Testis (tissue), 3 donors: ENCODE measurements around the gene CAPN1. TPM values are rescaled to one million over a fixed set of nuclear protein-coding genes. Genes with fewer than 3 reads are reported as not detected.
A peak's percentile ranks its signal among the peaks of the same experiment; 100 is the strongest.

Source experiments
- DNase-seq: peaks from one replicate; pipeline ENCODE4 v3.0.0-alpha.2; 2019
- H3K27ac ChIP-seq, 2 donors: fragments of 200-600 bp; sonication (generic); one replicate each; pipeline ENCODE4 v1.5.1; 2019
- H3K27me3 ChIP-seq: fragments of 200-600 bp; sonication (generic); one replicate; pipeline ENCODE4 v1.5.1; 2019
- H3K36me3 ChIP-seq: fragments of 200-600 bp; sonication (generic); one replicate; pipeline ENCODE4 v1.5.1; 2017; ENCODE audit warnings: low read depth; ENCODE audit errors: missing control alignments
- H3K4me1 ChIP-seq: fragments of 200-600 bp; sonication (generic); one replicate; pipeline ENCODE4 v1.5.1; 2019
- H3K4me3 ChIP-seq, 2 donors: fragments of 200-600 bp; sonication (generic); one replicate each; pipeline ENCODE4 v1.5.1; 2017 to 2019
- H3K9me3 ChIP-seq: fragments of 200-600 bp; sonication (generic); one replicate; pipeline ENCODE4 v1.5.1; 2017
- CTCF ChIP-seq, 3 experiments: fragments of 450-650 bp in 2 of 3; fragments of 200-600 bp in 1 of 3; sonication (generic) in 1 of 3; IDR thresholded peaks; one replicate each; pipeline ENCODE4 v1.5.1; 2016 to 2019; ENCODE audit warnings: antibody characterized with exemption in 3 of 3, mild to moderate bottlenecking in 2 of 3, moderate library complexity in 1 of 3
- POLR2A ChIP-seq: fragments of 450-650 bp; IDR thresholded peaks from one replicate; pipeline ENCODE4 v1.6.1; 2017; ENCODE audit warnings: antibody characterized with exemption, mild to moderate bottlenecking, moderate library complexity
- WGBS, 2 donors: methylation state at CpG; one replicate each; pipeline ENCODE4 v1.1.5; 2018; 5-methylcytosine and 5-hydroxymethylcytosine counted together
- intact Hi-C: fragments of 100-400 bp; cut with DNase I; formaldehyde crosslinking; loops from one replicate; pipeline ENCODE4 v1.15.1; 2023; ENCODE audit warnings: low total_unique reads
- polyA plus RNA-seq: library from polyadenylated mRNA; stranded (reverse); fragments of 350-450 nt; fragmentation: Illumina TruSeq; extraction: RNeasy Lipid Tissue Mini Kit (QIAGEN cat#74804); gene quantifications from one replicate; pipeline ENCODE4 v1.2.3, GENCODE V29; 2014; ENCODE audit warnings: low read depth, low replicate concordance; ENCODE audit not compliant: insufficient read depth
- total RNA-seq, 2 donors: library from RNA; depleted of rRNA; stranded (reverse); fragments of >200 nt; gene quantifications; one replicate each; pipeline ENCODE4 v1.2.3, GENCODE V29; 2016

The CAPN1 gene
- total and polyA plus RNA-seq, 3 donors from 2014 or later: 27.3 to 85.3 (median 36.2) TPM

- TF ChIP-seq CTCF (IDR thresholded peaks at IDR 0.05): no peak
- no peak for TF ChIP-seq POLR2A
- no peak for DNase-seq
- H3K27ac ChIP-seq: no peak overlapping the region
- H3K4me3 ChIP-seq: no peak overlapping the region
- H3K4me1 ChIP-seq: no peaks in the 10 kb centered on the region
- intact Hi-C loops: no loop called here
- H3K36me3 ChIP-seq: no peaks in the 10 kb centered on the region
- WGBS, 2 donors: 86 to 90% methylated on average over 9 of the region's 9 CpGs
- H3K27me3 ChIP-seq: no peaks in the 10 kb centered on the region
- no peaks in the 10 kb centered on the region for H3K9me3 ChIP-seq
Observed at GRCh38 chr11:65251476-65251875, 69.7 kb downstream of the CAPN1 start.

- no peak for DNase-seq
- H3K27me3 ChIP-seq: no peaks in the 10 kb centered on the region
- 81% methylated on average over 6 of the region's 6 CpGs for WGBS, 2 donors
- no peak overlapping the region for H3K27ac ChIP-seq
- no peaks in the 10 kb centered on the region for H3K9me3 ChIP-seq
- no peak overlapping the region for H3K4me3 ChIP-seq
- intact Hi-C loops: no loop called here
- TF ChIP-seq CTCF (IDR thresholded peaks at IDR 0.05): no peak
- TF ChIP-seq POLR2A: no peak
- no peaks in the 10 kb centered on the region for H3K4me1 ChIP-seq
- H3K36me3 ChIP-seq: no peaks in the 10 kb centered on the region
Observed at GRCh38 chr11:65254724-65255123, 73.0 kb downstream of the CAPN1 start.

GRCh38 chr11:65258988-65259387 is 77.3 kb downstream of the CAPN1 start:
- Histone ChIP-seq H3K36me3 (no peaks in the 10 kb centered on the region), H3K4me1 (peaks cover 11% of the 10 kb centered on the region), H3K9me3 (no peaks in the 10 kb centered on the region), H3K27ac (no peak overlapping the region), H3K4me3 (no peak overlapping the region), H3K27me3 (no peaks in the 10 kb centered on the region)
- no peak for TF ChIP-seq POLR2A
- no peak for TF ChIP-seq CTCF (IDR thresholded peaks at IDR 0.05)
- WGBS, 2 donors: 78 to 82% methylated on average over 5 of the region's 5 CpGs
- intact Hi-C loops: no loop called here
- no peak for DNase-seq

- Histone ChIP-seq H3K27ac (no peak overlapping the region), H3K4me3 (no peak overlapping the region), H3K4me1 (peaks cover 11% of the 10 kb centered on the region), H3K36me3 (no peaks in the 10 kb centered on the region), H3K9me3 (no peaks in the 10 kb centered on the region), H3K27me3 (no peaks in the 10 kb centered on the region)
- no peak for DNase-seq
- intact Hi-C loops: no loop called here
- WGBS, 2 donors: 74 to 75% methylated on average over 17 of the region's 17 CpGs
- TF ChIP-seq POLR2A (no peak), CTCF (IDR thresholded peaks at IDR 0.05) (no peak)
Observed at GRCh38 chr11:65260302-65260701, 78.6 kb downstream of the CAPN1 start.

- peak overlapping the region; percentile 67 to 84 for H3K27ac ChIP-seq
- intact Hi-C loops: no loop called here
- H3K9me3 ChIP-seq: no peaks in the 10 kb centered on the region
- H3K4me1 ChIP-seq: peaks cover 11% of the 10 kb centered on the region
- H3K27me3 ChIP-seq: no peaks in the 10 kb centered on the region
- no peak for TF ChIP-seq CTCF (IDR thresholded peaks at IDR 0.05)
- no peaks in the 10 kb centered on the region for H3K36me3 ChIP-seq
- H3K4me3 ChIP-seq: peak overlapping the region; percentile 71 to 74
- DNase-seq: no peak
- 49 to 53% methylated on average over 26 of the region's 26 CpGs for WGBS, 2 donors
Observed at GRCh38 chr11:65260756-65261590, 79.2 kb downstream of the CAPN1 start.
